NOMO-1 treated with dmso at 0.1 percent for 144 hours (cell line): ENCODE data around the gene SPSB3.
A peak's percentile ranks its signal among the peaks of the same experiment; 100 is the strongest.

ENCODE experiments used
- DNase-seq: peaks from one replicate; lab custom pipeline; 2025; ENCODE audit not compliant: unreplicated experiment; lab: John Stamatoyannopoulos, UW

SPSB3 gene

GRCh38 chr16:1782408-1783264 lies at the start of gene SPSB3, which contains the start of gene NUBP2:
SPSB3 (minus strand) TSS chr16:1782571; CDS start chr16:1781483, 1,088 bp downstream.
NUBP2 (plus strand) TSS chr16:1782960; CDS start chr16:1783021, 61 bp downstream.
- peak; percentile 99 for DNase-seq

GRCh38 chr16:1831186-1832075 lies 49.1 kb upstream of the SPSB3 start:
- DNase-seq = no peak

DNA sequence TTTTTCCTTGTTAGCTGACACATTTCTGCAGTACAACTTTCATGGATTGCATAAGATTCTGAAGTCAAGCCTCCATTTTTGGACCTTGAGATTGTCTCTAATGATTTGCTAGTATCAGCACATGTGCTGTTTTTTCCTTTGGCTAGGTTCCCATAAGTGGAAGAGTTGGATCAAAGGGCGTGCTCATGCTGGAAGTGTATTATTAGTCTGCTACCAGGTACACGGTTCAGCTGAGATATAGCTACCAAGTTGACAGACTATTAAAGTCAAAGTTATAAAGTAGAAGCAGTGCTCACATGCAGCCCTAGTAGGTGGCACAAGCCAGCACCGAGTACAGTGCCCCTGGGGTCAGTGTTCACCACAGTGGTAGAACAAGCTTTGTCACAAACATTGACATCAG lies 47.8 kb upstream of the SPSB3 start:
- DNase-seq = no peak

DNA sequence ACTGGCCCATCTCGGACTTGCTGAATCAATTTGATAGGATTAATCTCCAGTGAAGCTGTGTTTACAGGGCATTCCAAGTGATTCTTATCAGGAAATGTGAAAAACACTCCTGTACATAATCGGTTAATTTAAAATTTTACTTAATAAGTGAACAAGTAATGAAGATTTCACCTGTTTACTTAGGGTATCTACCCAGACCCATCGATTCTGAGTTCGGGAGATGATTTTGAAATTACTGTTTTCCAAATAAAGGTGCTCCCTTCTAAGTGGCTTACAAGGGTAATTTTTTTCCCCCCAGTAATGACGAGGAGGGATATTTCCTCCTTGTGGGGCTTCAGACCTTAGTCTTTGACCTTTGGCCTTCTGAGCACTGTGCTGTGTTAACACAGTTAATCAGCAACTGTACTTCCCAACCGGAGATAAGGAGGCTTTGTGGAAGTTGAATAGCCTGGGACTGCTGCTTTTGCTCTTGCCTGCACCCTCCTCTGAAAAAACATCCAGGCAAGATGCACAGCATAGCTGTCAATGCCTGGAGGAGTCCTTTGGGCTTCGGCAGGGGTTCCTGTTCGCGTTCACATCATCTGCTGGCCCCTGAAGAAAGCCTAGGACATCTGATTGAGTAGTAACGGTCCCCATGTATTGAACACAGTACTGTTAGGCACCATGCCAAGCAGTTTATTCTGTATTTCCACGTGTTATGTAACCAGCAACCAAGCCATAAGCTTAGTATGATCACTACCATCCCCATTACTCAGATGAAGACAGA lies 46.5 kb upstream of the SPSB3 start:
- no peak for DNase-seq

DNA sequence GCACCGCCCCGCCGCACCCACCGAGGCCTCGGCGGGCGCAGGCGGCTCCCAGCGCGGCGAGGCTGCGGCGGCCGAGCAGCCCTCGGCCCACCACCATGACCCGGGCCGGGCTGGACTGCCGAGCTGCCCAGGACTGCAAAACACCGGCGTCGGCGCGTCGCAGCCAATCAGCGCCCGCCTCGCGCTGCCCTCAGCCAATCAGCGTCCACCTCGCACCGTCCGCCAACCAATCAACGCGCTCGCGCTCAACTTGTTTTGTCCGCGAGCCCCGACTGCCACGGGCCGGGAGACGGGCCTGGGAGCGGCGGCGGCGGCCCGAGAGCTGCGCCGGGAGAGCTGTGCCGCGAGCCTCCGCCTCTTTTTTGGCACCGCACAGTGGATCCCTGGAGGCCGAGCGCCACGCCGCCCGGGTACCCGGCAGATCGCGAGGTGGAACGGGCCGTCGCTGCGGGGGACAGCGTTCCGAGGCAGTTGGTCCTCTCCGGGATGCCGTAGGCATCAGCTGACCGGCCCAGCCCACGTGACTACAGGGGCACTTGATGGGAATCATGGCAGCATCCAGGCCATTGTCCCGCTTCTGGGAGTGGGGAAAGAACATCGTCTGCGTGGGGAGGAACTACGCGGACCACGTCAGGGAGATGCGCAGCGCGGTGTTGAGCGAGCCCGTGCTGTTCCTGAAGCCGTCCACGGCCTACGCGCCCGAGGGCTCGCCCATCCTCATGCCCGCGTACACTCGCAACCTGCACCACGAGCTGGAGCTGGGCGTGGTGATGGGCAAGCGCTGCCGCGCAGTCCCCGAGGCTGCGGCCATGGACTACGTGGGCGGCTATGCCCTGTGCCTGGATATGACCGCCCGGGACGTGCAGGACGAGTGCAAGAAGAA lies 44.6 kb upstream of the SPSB3 start, which contains the start of the genes FAHD1 and HAGH:
FAHD1 (plus strand) TSS at position 516 of the 883 bp plus-strand sequence; CDS start at position 549, 33 bp downstream.
HAGH (minus strand) TSS at position 135 of the 883 bp plus-strand sequence; CDS start at position 97, 38 bp downstream.
- peak; percentile 90 for DNase-seq

DNA sequence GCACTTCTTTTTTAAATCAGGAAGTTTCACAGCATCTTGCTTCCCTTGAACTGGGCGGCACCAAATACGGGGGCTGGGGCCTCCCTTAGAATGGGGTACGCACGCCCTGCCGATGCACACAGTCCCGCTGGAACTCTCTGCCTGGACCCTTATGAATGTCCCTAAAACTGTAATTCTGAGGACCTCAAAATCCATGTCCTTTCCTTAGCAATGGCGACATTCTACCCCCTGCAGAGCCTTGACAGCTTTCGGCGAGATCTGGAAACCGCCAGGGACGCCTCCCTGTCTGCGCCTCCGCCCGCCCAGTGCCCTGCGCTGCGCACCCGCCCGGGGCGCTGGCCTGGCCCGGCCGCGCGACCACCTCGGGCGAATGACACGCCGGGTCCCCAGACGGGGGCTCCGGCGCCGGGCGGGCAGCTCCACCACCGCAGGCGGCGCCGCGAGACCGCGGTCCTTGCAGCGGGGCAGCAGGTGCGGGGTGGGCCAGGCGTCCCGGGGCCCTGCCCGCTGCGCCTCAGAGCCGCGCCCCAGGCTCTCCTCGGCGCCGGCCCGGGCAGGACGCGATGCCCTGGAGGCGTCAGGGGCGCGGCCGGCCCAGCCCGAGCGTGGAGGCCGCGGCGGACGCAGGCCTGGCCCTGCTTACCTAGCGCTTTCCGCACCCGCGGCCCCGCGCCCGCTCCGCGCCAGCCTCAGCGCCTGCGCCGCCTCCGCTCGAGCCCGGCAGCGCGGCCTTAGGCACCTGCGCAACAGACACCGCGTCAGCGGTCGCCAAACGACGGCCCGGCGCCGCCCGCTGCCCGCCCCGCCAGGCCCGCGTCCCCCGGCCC lies 43.7 kb upstream of the SPSB3 start:
- no peak for DNase-seq

GRCh38 chr16:1825381-1825863 lies 43.1 kb upstream of the SPSB3 start:
- DNase-seq = no peak

DNA sequence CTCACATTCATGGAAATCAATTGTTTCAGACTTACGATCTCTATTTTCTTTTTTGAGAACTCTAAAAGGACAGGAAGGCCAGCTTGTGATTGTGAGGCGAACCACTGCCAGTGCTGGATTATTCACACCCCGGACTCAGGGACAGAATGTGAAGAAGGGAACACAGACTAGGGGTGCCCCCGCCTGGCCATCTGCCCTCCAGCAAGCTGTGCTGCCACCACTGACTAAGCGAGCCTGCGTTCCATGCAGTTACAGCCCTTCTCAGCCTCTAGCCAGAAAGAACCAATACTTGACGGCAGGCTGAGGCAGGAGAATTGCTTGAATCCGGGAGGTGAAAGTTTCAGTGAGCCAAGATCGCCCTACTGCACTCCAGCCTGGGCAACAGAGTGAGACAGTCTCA lies 41.5 kb upstream of the SPSB3 start:
- DNase-seq = no peak

- no peak for DNase-seq
Observed at GRCh38 chr16:1822801-1823200, 40.4 kb upstream of the SPSB3 start.

DNA sequence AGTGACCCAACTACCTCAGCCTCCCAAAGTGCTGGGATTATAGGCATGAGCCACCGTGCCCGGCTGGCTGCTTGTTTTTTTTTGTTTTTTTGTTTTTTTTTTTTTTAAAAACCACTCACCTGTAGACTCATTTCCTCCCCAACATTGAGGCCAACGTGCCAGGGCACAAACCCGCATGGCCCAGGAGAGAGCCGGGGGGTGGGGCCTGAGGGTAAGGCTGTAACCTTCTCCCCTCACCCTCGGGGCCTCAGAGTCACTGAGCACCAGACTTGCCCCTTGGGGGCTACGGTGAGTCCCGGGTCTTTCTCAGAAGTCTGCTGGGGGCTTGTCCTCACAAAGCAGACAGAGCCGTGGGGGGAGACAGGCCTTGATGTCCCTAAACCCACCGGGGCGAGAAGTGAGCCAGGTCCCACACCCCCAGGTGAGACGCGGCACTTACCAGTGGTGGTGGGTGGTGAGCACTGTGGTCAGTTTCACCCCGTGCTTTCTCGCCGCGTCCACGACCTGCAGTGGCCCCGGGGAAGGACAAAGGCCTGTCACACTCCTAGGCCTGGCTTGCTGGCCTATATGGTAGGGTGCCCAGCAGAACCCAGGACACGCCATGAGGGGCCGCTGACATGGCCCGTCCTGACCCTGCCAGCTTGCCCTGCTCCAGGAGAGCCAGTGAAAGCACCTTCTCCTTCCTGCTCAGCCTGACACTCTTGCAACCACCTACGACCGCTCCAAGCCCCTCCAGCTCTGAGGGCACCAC lies 39.7 kb upstream of the SPSB3 start:
- no peak for DNase-seq

- no peak for DNase-seq
Observed at GRCh38 chr16:1820946-1821290, 38.5 kb upstream of the SPSB3 start.

DNA sequence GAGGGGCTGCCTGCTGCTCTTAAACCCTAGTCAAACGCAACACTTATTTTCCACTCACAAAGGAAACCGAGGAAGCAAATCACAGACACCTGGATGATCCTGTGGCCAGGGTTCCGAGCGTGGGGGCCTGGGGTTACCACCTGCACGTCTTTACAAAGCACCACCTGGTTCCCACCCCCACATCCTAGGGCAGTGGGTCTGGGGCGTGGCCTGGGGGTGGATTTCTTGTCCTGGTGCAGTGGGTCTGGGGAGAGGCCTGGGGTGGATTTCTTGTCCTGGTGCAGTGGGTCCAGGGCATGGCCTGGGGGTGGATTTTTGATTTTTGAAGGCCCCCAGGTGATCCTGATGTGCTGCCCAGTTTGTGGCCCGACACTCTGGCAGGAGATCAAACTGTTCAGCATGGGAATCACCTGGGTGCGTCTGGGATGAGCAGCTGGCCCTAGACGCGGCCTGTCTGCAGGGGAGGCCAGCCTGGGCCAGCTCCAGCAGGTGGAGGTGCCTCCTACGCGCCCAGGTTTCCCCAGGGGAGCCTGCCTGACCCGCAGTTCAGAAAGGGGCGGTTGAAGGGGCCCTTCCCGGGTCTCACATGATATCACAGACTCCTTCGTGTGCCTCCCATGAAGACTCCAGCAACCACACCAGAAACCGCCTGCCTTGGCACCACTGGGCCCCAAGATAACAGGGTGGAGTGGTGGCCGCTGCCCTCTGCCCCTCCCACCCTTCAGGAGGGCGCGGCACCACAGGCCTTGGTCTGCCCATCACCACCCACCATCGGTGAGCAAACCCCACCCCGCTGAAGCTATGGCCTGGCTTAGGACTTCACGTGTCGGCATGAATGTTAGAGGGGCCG lies 38.0 kb upstream of the SPSB3 start:
- DNase-seq = no peak

DNA sequence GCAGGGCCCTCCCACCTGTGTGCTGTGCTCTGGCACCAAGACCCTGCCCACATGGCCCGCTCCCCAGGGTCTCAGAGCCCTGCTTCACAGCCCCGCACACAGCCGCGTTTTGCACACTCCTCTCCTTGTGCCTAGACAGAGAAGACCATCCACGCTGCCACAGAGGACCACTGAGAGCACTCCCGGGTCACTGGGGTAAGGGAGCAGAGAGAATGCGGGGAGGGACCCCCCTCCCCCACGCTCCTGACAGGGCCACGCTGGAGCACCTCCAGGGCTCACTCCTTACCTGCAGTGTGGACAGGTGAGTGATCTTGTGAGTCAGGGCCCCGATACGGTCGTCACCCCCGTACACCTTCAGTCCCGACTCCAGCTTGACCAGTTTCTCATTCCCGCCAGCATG lies 37.2 kb upstream of the SPSB3 start:
- no peak for DNase-seq

DNA sequence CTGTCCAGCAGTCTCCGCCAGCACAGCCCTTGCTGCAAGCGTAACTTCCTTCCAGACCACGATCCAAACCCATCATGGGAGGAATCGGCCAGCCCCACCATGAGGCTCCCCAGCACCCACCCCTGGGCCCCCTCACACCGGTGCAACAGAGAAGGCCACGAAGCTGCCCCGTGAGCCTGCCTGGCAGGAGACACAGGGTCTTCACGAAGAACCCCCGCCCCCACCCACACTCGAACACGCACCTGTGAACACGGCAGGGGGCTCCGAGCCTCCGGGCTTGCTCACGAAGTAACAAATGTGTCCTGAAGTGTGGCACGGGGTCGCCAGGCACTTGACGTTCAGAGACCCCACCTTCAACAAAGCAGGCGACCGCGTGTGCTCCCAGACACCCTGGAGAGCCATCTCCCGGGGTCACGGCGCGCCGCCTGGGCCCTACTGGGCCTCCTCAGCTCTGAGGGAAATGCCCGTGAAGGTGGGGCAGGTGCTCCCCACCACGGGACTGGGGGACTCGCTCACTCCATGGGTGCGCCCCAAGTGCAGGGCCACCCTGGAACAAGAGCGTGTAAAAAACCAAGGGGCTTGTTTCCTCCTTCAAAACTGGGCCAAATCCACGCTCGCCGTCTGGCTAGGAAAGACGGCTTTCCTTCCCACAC lies 36.6 kb upstream of the SPSB3 start:
- no peak for DNase-seq

DNA sequence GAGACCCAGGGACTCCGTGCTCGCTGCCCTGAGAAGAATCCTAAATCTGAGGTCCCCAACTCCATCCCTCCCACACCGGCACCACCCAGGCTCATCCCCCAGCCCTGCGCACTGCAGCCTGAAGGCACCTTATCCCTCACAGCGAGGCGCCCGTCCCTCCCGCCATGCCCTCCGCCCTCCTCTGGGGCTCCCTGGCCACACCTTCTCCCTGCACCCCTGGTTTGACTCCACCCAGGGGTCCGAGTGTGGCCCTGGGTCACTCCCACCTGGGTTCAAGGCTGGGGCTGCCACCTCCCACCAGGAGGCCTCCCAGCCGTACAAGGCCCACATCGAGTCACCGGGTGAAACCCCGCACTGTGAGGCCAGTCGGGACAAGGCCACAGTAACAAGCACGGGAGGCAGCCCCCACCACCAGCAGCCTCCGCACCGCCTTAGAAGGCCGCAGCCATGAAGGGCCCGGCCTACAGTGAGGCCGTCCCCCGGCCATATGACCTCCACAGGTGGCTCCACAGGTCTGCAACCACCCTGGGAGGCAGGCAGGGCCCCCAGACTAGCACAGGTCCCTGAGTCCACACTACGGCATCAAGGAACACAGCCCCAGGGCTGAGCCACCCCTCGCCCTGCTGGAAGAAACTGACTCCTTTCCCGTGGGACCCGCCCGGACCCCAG lies 36.0 kb upstream of the SPSB3 start:
- DNase-seq = no peak

GRCh38 chr16:1817716-1818115 lies 35.3 kb upstream of the SPSB3 start:
- no peak for DNase-seq
